NOMO-1 treated with dmso at 0.1 percent for 144 hours (cell line): ENCODE measurements around the gene KCNN2.

ENCODE experiments used
- DNase-seq: peaks from one replicate; lab custom pipeline; 2025; ENCODE audit not compliant: unreplicated experiment; lab: John Stamatoyannopoulos, UW

The KCNN2 gene

GRCh38 chr5:114362197-114362976 is 517 bp downstream of the KCNN2 start:
- DNase-seq, result no peak

- no peak for DNase-seq
These were observed 1.3 kb downstream of the KCNN2 start for GRCh38 chr5:114362977-114363761.

- no peak for DNase-seq
These were observed 2.0 kb downstream of the KCNN2 start for GRCh38 chr5:114363837-114364236.

- DNase-seq, result no peak
These were observed 5.2 kb downstream of the KCNN2 start for GRCh38 chr5:114367029-114367428.

- DNase-seq, result no peak
These were observed 8.0 kb downstream of the KCNN2 start for GRCh38 chr5:114369680-114370417.

- DNase-seq, result no peak
These were observed 15.4 kb downstream of the KCNN2 start for GRCh38 chr5:114377050-114377844.

GRCh38 chr5:114377946-114378345 is 16.1 kb downstream of the KCNN2 start:
- DNase-seq, result no peak

GRCh38 chr5:114380721-114381120 is 18.9 kb downstream of the KCNN2 start:
- no peak for DNase-seq

GRCh38 chr5:114387433-114387832 is 25.6 kb downstream of the KCNN2 start:
- DNase-seq, result no peak

- DNase-seq, result peak; percentile 37
These were observed 28.6 kb downstream of the KCNN2 start for GRCh38 chr5:114390431-114390830.

- no peak for DNase-seq
These were observed 29.5 kb downstream of the KCNN2 start for GRCh38 chr5:114391321-114391720.

GRCh38 chr5:114393159-114393558 is 31.3 kb downstream of the KCNN2 start:
- no peak for DNase-seq

- DNase-seq, result no peak
These were observed 40.3 kb downstream of the KCNN2 start for GRCh38 chr5:114402206-114402605.

- DNase-seq, result peak; percentile 91
These were observed 45.9 kb downstream of the KCNN2 start for GRCh38 chr5:114407783-114408182.

- no peak for DNase-seq
These were observed 47.0 kb downstream of the KCNN2 start for GRCh38 chr5:114408847-114409246.

- no peak for DNase-seq
These were observed 49.6 kb downstream of the KCNN2 start for GRCh38 chr5:114411380-114411931.

- no peak for DNase-seq
These were observed 50.8 kb downstream of the KCNN2 start for GRCh38 chr5:114412510-114413171.

- no peak for DNase-seq
These were observed 53.9 kb downstream of the KCNN2 start for GRCh38 chr5:114415760-114416159.

GRCh38 chr5:114416254-114416653 is 54.4 kb downstream of the KCNN2 start:
- no peak for DNase-seq

- DNase-seq, result no peak
These were observed 55.6 kb downstream of the KCNN2 start for GRCh38 chr5:114417519-114417918.
